LNCAP (cell line): ENCODE data around the gene PCSK5.

Experiments used
- CTCF ChIP-seq: fragments of 450-650 bp; IDR thresholded peaks from 2 replicates; pipeline ENCODE4 v1.5.1; 2017; ENCODE audit warnings: mild to moderate bottlenecking

PCSK5 gene

GRCh38 chr9:75967556-75967955, 77.1 kb downstream of the PCSK5 start:
- TF ChIP-seq CTCF, result no peak

- no peak for TF ChIP-seq CTCF
These were observed 83.7 kb downstream of the PCSK5 start for GRCh38 chr9:75974016-75974766.

GRCh38 chr9:75975071-75975470, 84.6 kb downstream of the PCSK5 start:
- TF ChIP-seq CTCF, result no peak

- TF ChIP-seq CTCF, result no peak
These were observed 86.1 kb downstream of the PCSK5 start for GRCh38 chr9:75976549-75976948.

- TF ChIP-seq CTCF, result peak; percentile 31
These were observed 88.9 kb downstream of the PCSK5 start for GRCh38 chr9:75979362-75979761.

GRCh38 chr9:75983319-75984045, 93.0 kb downstream of the PCSK5 start:
- no peak for TF ChIP-seq CTCF

GRCh38 chr9:75985515-75985914, 95.0 kb downstream of the PCSK5 start:
- no peak for TF ChIP-seq CTCF
